NCI-H526 (cell line): ENCODE measurements around the gene LAMA2.

Experiments used
- DNase-seq, 2 experiments: peaks; one replicate each; lab custom pipeline; 2025; lab: John Stamatoyannopoulos, UW

The LAMA2 gene

DNA sequence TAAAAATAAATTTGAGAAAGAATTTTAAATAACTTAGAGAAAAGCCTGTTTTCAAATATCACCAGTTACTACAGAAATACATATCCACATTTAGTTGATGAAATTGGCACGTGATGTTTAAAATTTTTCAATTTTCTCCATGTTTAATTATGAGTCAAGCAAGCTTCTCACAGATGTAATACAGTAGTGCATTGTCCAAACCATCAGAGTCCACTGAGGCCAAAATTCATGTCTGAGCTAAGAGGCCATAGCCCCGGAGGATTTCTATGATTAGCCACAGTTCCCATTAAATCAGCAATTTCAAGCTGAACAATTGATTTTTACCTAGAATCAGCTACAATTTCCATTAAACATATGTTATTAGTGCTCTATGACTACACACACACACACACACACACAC is 387.0 kb downstream of the LAMA2 start:
- no peak for DNase-seq

DNA sequence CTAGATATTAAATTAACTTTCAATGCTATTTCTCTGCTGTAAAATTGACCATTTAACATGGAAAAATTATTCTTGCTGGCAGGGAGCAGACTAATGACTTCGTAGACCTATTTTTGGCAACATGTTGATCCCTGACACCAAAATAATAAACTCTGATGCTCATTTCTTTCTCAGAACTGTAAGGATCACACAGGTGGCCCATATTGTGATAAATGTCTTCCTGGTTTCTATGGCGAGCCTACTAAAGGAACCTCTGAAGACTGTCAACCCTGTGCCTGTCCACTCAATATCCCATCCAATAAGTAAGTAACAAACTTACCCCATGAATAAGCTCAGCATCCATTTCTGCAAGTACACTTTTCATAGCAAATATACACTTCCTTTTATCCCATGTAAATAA is 387.5 kb downstream of the LAMA2 start:
- no peak for DNase-seq

DNA sequence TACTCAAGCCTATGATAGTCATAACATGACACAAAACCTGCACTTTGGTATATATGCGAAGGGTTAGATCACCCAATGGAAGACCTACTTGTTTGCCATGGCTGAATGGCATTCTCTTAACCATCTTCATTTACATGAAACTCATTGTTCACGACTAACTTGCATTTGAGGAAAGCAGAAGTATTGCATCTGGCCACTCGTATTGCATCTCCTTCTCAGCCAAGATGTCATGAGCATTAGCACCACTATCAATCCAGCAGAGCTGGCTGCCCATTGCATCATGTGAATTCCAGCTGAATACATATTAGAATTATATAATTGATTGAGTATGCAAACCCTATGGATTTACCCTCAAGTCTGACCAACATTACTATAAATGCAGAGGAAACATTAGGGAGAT is 390.2 kb downstream of the LAMA2 start:
- no peak for DNase-seq

- no peak for DNase-seq
Observed at GRCh38 chr6:129276461-129276860, 393.5 kb downstream of the LAMA2 start.

DNA sequence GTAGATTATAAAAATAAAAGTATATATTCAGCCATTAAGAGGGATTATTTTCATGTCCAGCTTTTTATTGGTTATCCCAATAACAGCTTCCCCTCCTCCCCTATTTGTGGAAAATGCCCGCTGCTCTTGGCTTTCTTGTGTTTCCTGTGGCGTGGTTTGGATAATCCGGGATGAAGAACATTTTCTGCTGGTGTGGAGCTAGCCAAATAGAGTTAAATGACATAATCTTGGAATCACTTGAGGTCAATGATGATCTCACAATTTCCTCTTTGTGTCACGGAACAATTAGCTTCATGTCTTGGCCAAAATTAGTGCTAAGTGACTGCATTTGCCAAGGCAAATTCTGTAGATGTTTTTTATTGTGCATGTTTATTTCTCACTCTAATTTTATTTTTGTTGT is 394.0 kb downstream of the LAMA2 start:
- DNase-seq: no peak

DNA sequence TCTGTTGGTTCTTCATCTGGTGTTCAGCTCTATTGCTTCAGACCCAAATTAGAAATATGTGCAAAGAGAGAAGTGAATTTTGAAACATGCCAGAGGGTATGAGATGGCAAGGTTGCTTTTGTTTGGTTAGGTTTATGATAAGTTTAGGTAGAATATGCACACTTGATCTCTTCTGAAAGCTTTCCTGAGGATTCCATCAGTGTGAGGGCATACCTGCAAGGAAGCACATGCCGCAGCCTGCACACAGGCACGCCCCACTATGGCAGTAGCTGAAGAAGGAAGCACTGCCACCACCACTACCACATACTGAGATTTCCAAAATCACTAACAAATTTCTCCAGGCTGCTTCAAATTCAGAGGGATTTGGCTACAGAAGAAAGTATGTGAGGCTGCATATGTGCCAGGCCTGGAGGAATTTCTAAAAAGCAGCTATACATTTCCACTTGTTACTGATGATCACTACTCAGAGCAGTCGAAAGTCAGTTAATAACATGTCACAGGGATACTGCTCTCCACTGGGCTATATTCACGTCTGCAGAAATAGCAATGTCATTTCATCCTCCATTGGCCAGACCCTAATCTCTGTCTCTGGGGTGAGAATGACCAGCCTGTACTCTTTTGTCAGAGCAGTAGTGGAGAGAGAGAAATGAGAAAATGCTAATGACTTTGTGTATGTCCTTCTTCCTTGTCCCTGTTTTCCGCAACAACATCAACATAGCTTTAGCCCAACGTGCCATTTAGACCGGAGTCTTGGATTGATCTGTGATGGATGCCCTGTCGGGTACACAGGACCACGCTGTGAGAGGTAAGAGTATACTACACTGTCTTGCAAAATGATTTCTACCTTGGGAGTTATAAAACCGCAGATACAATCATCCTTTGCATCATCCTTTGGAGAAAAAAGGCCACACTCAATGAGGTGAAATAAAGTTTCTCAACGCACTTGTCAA is 396.7 kb downstream of the LAMA2 start:
- DNase-seq: no peak

DNA sequence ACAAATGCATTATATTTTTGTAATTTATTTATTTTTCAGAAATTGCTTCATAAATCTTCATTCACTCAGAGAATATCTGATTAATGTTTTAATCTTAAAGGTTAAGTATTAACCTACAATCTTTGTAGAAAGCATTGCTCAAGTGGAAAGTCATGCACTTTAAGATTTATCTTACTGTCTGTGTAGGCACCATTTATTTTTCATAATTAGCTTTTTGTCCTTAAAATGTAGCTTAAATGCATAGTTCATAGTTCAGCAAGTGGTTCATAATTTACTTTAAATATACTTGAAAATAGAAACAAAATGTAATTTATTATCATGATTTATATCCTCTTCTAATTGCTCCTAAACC is 397.3 kb downstream of the LAMA2 start:
- no peak for DNase-seq

- DNase-seq: no peak
Observed at GRCh38 chr6:129280749-129281148, 397.8 kb downstream of the LAMA2 start.

GRCh38 chr6:129281168-129281796 is 398.3 kb downstream of the LAMA2 start:
- DNase-seq: no peak

- no peak for DNase-seq
Observed at GRCh38 chr6:129282019-129282418, 399.1 kb downstream of the LAMA2 start.

DNA sequence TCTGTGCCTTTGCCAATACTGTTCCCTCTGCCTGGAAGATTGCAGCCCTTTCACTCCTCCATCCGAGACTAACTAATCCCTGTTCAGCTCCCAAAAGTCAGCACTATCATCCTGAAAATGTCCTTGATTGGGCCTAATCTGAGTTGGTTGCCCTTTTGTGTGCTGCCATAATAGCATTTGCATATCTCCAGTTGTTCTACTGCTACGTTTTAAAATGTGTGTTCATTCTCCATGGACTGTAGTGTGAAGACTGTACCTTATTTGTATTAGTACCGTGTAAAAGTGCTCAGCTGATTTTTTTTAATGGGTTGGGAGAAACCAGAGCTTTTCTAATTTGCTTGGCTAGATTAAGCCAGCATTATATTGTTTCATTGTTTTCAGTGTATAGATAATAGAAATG is 401.3 kb downstream of the LAMA2 start:
- no peak for DNase-seq

GRCh38 chr6:129287231-129288177 is 404.6 kb downstream of the LAMA2 start:
- peak in 1 of 2 experiments; percentile 37 for DNase-seq

DNA sequence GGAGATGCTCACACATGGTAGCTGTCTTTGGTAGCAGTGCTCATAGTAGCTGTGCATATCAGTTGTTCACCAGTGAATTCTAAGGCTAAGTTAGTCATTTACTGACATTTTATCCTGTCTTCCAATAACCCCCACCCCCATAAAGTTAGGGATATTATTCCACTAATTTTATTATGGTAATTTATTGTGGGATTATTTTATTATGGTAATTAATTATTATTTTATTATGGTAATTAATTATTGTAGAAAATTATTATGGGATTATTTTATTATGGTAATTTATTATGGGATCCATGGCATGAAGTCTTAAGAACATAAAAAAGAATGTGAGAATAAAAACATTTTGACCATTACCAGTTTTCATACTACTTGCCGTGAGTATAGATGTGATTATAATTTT is 406.5 kb downstream of the LAMA2 start:
- DNase-seq: no peak

GRCh38 chr6:129292836-129293235 is 409.9 kb downstream of the LAMA2 start:
- DNase-seq: no peak

DNA sequence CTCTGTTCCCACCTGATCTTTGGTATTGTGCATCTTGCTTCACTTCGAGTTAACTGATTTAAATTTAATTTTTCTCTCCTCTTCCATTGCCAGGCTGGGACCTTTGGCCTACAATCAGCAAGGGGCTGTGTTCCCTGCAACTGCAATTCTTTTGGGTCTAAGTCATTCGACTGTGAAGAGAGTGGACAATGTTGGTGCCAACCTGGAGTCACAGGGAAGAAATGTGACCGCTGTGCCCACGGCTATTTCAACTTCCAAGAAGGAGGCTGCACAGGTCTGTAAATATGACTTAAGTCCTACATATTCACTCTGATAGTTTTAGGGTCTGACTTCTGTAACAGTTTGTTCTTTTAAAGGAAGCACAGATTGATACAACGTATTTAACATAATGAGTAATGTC is 414.7 kb downstream of the LAMA2 start:
- DNase-seq: no peak

DNA sequence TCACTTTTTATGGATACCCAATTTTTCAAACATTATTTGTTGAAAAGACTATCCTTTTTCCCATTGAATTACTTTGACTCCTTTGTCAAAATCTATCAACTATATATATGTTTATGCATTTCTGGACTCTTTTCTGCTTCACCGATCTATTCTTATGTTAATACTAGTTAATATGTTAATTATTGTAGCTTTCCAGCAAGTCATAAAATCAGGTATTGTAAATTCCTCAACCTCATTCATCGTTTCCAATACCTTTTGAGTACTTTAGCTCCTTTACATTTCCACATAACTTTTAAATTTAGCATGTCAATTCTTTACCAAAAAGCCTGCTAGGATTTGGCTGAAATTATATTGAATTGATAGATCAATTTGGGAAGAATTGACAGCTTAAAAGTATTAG is 419.7 kb downstream of the LAMA2 start:
- no peak for DNase-seq

GRCh38 chr6:129306826-129307225 is 423.9 kb downstream of the LAMA2 start:
- no peak for DNase-seq

DNA sequence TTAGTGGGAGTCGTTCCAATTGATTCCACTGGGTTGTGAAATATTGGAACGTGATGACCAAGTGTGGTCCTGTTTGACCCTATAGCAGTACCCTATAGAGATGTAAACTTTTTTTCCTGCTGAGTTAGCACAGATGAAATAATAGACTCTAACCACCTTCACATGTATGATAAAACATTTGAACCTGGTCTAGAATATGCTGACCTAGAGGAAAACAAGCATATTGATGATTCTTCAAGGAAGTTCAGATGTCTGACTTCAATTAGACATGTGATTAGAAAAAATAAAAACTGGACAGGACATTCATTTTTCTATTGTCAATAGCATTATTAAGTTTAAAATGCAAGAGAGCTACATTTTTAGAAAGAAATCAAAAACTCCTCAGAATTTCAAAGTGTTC is 424.9 kb downstream of the LAMA2 start:
- DNase-seq: no peak

GRCh38 chr6:129309154-129309553 is 426.2 kb downstream of the LAMA2 start:
- DNase-seq: no peak

- no peak for DNase-seq
Observed at GRCh38 chr6:129312880-129313279, 429.9 kb downstream of the LAMA2 start.

GRCh38 chr6:129314575-129314974 is 431.6 kb downstream of the LAMA2 start:
- no peak for DNase-seq
